MM.1S (cell line): ENCODE measurements around the gene SNRNP27.

Source experiments
- DNase-seq: peaks from one replicate; pipeline ENCODE4 v3.0.0-alpha.2; 2015
- H2AFZ ChIP-seq: fragments of 300-600 bp; sonication (generic); 2 replicates; pipeline ENCODE4 v1.6.0; 2016; ENCODE audit warnings: antibody characterized with exemption, low read length
- H3F3A ChIP-seq: fragments of 300-600 bp; sonication (generic); 2 replicates; pipeline ENCODE4 v1.6.1; 2016; ENCODE audit warnings: mild to moderate bottlenecking, antibody characterized with exemption, low read length, moderate library complexity, mixed read lengths; ENCODE audit not compliant: insufficient read depth
- H3K27ac ChIP-seq: fragments of 300-600 bp; sonication (generic); 2 replicates; pipeline ENCODE4 v1.5.1; 2016; ENCODE audit warnings: mild to moderate bottlenecking, low read length
- H3K27me3 ChIP-seq: fragments of 300-600 bp; sonication (generic); replicated peaks from 2 replicates; pipeline ENCODE4 v1.6.0; 2016; ENCODE audit warnings: low read length; ENCODE audit not compliant: insufficient read depth
- H3K36me3 ChIP-seq: fragments of 300-600 bp; sonication (generic); replicated peaks from 2 replicates; pipeline ENCODE4 v1.6.1; 2016; ENCODE audit warnings: mild to moderate bottlenecking, low read length, mixed read lengths; ENCODE audit not compliant: insufficient read depth
- H3K4me1 ChIP-seq: fragments of 300-600 bp; sonication (generic); 2 replicates; pipeline ENCODE4 v1.6.1; 2016; ENCODE audit warnings: low read length, mixed read lengths
- H3K4me2 ChIP-seq: fragments of 300-600 bp; sonication (generic); 2 replicates; pipeline ENCODE4 v1.6.0; 2016; ENCODE audit warnings: low read depth, low read length
- H3K4me3 ChIP-seq: fragments of 300-600 bp; sonication (generic); 2 replicates; pipeline ENCODE4 v1.5.1; 2016; ENCODE audit warnings: low read length, mixed read lengths
- H3K79me2 ChIP-seq: fragments of 300-600 bp; sonication (generic); 2 replicates; pipeline ENCODE4 v1.6.1; 2016; ENCODE audit warnings: mixed run types, low read length, mixed read lengths
- H3K9ac ChIP-seq: fragments of 300-600 bp; sonication (generic); 2 replicates; pipeline ENCODE4 v1.6.1; 2016; ENCODE audit warnings: low read length, mixed read lengths
- H3K9me2 ChIP-seq: fragments of 300-600 bp; sonication (generic); replicated peaks from 2 replicates; pipeline ENCODE4 v1.6.1; 2016; ENCODE audit warnings: mild to moderate bottlenecking, low read length, mixed read lengths; ENCODE audit not compliant: insufficient read depth
- H3K9me3 ChIP-seq: fragments of 300-600 bp; sonication (generic); replicated peaks from 2 replicates; pipeline ENCODE4 v1.6.1; 2016; ENCODE audit warnings: mild to moderate bottlenecking, low read length, mixed read lengths; ENCODE audit not compliant: insufficient read depth
- H4K20me1 ChIP-seq: fragments of 300-600 bp; sonication (generic); 2 replicates; pipeline ENCODE4 v1.6.1; 2016; ENCODE audit warnings: mild to moderate bottlenecking, low read length, moderate library complexity, mixed read lengths; ENCODE audit not compliant: insufficient read depth
- EZH2 ChIP-seq: fragments of 300-600 bp; sonication (generic); optimal IDR thresholded peaks from 2 replicates; pipeline ENCODE3; 2017; ENCODE audit warnings: low read depth, mild to moderate bottlenecking, antibody characterized with exemption, low read length, mixed read lengths
- EZH2phosphoT487 ChIP-seq: fragments of 300-600 bp; sonication (generic); IDR thresholded peaks from 2 replicates; pipeline ENCODE4 v1.6.1; 2018; ENCODE audit warnings: antibody characterized with exemption, low read length
- TF ChIP-seq, protein P1 (sequence below): fragments of 300-600 bp; sonication (generic); IDR thresholded peaks from 2 replicates; pipeline ENCODE4 v1.5.1; 2016; ENCODE audit warnings: antibody characterized with exemption, low read length, mixed read lengths

SNRNP27 gene

DNA sequence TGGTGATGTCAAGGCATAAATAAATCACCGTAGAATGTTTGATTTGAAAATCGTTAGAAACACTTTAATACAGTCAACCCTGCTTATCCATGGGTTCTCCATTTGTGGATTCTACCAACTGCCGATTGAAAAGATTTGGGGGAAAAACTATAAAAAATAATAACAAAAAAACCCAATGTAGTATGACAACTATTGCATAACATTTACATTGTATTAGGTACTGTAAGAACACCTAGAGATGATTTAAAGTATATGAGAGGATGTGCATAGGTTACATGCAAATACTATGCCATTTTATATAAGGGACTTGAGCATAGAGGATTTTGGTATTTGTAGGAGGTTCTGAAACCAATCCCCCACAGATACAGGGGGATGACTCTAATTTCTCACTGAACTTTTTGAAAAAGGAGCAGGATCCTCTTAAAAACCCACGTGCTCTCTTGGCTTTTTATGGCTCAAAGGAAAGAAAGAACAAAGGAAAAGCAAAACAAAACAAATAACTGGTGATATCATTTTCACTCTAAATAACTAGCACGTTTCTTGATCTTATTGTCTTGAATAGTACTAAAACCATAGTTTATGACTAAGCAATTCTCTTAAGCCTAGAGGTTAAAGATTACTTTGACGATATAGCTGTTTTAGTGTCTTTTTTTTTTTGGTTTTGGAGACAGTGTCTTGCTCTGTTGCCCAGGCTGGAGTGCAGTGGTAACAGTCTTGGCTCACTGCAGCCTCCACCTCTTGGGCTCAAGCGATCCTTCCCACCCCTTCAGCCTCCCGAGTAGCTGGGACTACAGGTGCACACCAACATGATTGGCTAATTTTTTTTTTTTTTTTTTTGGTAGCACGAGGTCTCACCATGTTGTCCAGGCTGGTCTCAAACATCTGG lies 47.3 kb upstream of the SNRNP27 start:
- no peak for TF ChIP-seq EZH2phosphoT487
- TF ChIP-seq, protein P1, sequence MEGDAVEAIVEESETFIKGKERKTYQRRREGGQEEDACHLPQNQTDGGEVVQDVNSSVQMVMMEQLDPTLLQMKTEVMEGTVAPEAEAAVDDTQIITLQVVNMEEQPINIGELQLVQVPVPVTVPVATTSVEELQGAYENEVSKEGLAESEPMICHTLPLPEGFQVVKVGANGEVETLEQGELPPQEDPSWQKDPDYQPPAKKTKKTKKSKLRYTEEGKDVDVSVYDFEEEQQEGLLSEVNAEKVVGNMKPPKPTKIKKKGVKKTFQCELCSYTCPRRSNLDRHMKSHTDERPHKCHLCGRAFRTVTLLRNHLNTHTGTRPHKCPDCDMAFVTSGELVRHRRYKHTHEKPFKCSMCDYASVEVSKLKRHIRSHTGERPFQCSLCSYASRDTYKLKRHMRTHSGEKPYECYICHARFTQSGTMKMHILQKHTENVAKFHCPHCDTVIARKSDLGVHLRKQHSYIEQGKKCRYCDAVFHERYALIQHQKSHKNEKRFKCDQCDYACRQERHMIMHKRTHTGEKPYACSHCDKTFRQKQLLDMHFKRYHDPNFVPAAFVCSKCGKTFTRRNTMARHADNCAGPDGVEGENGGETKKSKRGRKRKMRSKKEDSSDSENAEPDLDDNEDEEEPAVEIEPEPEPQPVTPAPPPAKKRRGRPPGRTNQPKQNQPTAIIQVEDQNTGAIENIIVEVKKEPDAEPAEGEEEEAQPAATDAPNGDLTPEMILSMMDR: no peak
- no peak overlapping the region for H3K27ac ChIP-seq
- no peaks in the 10 kb centered on the region for H3K27me3 ChIP-seq
- no peak for DNase-seq
- no peaks in the 10 kb centered on the region for H3K79me2 ChIP-seq
- no peak overlapping the region for H3K4me2 ChIP-seq
- no peaks in the 10 kb centered on the region for H3F3A ChIP-seq
- no peaks in the 10 kb centered on the region for H3K9me3 ChIP-seq
- H4K20me1 ChIP-seq: no peaks in the 10 kb centered on the region
- H3K4me3 ChIP-seq: no peak overlapping the region
- peaks cover 5% of the 10 kb centered on the region for H3K36me3 ChIP-seq
- no peak overlapping the region for H3K9ac ChIP-seq
- no peaks in the 10 kb centered on the region for H3K4me1 ChIP-seq
- H3K9me2 ChIP-seq: no peaks in the 10 kb centered on the region
- H2AFZ ChIP-seq: no peak overlapping the region

DNA sequence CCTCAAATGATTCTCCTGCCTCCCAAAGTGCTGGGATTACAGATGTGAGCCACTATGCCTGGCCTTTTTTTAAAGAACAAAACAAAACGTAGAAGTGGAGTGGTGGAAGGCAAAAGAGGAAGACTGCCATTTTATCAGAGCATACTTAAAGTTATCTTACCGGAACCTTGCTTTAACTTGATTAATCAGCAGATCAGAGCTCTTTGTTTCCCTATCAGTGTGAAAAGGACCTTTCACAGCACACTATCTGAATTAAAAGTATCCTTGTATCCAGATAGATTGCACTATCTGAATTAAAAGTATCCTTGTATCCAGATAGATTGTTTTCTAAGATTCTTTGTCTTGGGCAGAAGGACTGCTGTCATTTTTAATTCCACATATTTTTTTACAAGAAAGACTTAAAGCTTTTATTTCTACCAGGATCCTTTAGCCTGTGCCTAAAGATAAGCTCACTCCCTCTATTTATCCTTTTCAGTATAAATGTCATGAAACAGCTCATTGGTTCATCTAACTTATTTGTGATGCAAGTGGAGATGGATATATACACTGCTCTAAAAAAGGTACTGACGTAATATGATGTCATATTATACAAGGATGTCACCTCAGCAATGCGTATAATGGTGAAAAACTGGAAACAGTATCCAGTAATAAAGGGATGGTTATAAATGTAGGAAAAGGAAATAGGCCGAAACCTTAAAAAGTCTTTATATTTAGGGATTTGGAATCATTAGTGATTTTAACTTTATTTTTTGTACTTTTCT lies 46.5 kb upstream of the SNRNP27 start:
- no peaks in the 10 kb centered on the region for H3K9me2 ChIP-seq
- no peak for TF ChIP-seq EZH2phosphoT487
- TF ChIP-seq, protein P1: no peak
- TF ChIP-seq EZH2: no peak

DNA sequence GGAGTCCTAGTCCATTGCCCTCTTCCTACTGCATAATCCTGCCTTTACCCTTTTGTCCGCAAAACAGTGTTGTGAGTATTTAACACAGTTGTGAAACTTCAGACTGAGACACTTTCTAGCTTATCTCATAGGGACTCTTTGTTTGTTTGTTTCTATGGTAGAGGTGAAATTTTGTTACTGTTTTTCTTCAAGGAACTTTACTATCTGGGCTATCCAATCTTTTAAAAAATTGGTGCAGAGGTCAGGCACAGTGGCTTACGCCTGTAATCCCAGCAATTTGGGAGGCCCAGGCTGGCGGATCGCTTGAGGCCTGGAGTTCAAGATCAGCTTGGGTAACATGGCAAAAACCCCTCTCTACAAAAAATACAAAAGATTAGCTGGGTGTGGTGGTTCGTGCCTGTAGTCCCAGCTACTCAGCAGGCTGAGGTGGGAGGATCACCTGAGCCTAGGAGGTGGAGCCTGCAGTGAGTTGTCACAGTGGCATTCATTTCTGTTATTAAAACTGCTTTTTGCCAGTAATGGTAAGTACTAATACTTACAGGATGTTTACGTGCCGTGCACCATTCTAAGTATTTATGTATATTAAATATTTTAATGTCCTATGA lies 45.5 kb upstream of the SNRNP27 start:
- Histone ChIP-seq H2AFZ (no peak overlapping the region), H3K9me2 (no peaks in the 10 kb centered on the region), H3F3A (no peaks in the 10 kb centered on the region; the same call in 1 of the 2 replicates), H3K9ac (no peak overlapping the region), H3K4me2 (no peak overlapping the region), H3K4me1 (no peaks in the 10 kb centered on the region), H3K36me3 (peaks cover 5% of the 10 kb centered on the region), H3K79me2 (no peaks in the 10 kb centered on the region), H4K20me1 (no peaks in the 10 kb centered on the region), H3K27ac (no peak overlapping the region), H3K9me3 (no peaks in the 10 kb centered on the region), H3K27me3 (no peaks in the 10 kb centered on the region), H3K4me3 (no peak overlapping the region)
- no peak for TF ChIP-seq EZH2phosphoT487
- no peak for TF ChIP-seq EZH2
- TF ChIP-seq, protein P1: no peak
- no peak for DNase-seq

More for the DNA sequence above, 46.5 kb upstream of the SNRNP27 start:
- no peaks in the 10 kb centered on the region for H4K20me1 ChIP-seq
- H3K36me3 ChIP-seq: peaks cover 5% of the 10 kb centered on the region
- H3K4me2 ChIP-seq: no peak overlapping the region
- no peaks in the 10 kb centered on the region for H3K27me3 ChIP-seq
- no peaks in the 10 kb centered on the region for H3K79me2 ChIP-seq
- H3F3A ChIP-seq: no peaks in the 10 kb centered on the region; the same call in 1 of the 2 replicates
- DNase-seq: no peak
- H3K9ac ChIP-seq: no peak overlapping the region
- H3K27ac ChIP-seq: no peak overlapping the region
- no peak overlapping the region for H2AFZ ChIP-seq
- no peaks in the 10 kb centered on the region for H3K9me3 ChIP-seq
- H3K4me1 ChIP-seq: no peaks in the 10 kb centered on the region
- H3K4me3 ChIP-seq: no peak overlapping the region
